K562 (cell line): ENCODE measurements around the gene PARPBP. TPM values are rescaled to one million over a fixed set of nuclear protein-coding genes. Genes with fewer than 3 reads are reported as not detected.
"Not testable (repeated sequence)": the region's sequence is repeated elsewhere in the genome, so short reads cannot be mapped to it uniquely, and the experiment has no call there.

Experiments
- ATAC-seq: fragments of 200-7000 bp; cut with Tn5 transposase; 3 replicates; pipeline ENCODE4 v1.9.1; 2020; ENCODE audit warnings: moderate library complexity
- BruUV-seq: library from RNA; stranded (reverse); fragments of 400-500 nt; replicated peaks from 2 replicates; lab custom pipeline; 2021; lab: Mats Ljungman, UMichigan
- CTCF ChIA-PET: fragments of 300-600 bp; formaldehyde crosslinking; extraction: SDS; loops from one replicate; lab custom pipeline; 2021; ENCODE audit warnings: low intra/inter-chr PET ratio; lab: Yijun Ruan, JAX
- POLR2A ChIA-PET: fragments of 300-600, 350-650 bp; sonication (Branson Sonifier 250); formaldehyde crosslinking; extraction: SDS; loops from one replicate; lab custom pipeline; 2021; ENCODE audit warnings: antibody characterized with exemption, inconsistent platforms; lab: Yijun Ruan, JAX
- DNase-seq, 4 experiments: peaks; one replicate each; pipeline versions ENCODE4 v3.0.0 to v3.0.0-alpha.2; 2011 to 2018; ENCODE audit warnings: low spot score in 3 of 4, mixed read lengths in 3 of 4; ENCODE audit errors: extremely low read depth in 1 of 4
- FAIRE-seq: peaks from 2 replicates; lab custom pipeline; 2011; peaks lifted over from hg19 to GRCh38; lab: Jason Lieb, UNC
- H2AFZ ChIP-seq: 2 replicates; pipeline ENCODE4 v1.6.0; 2011; ENCODE audit warnings: low read depth, low read length, control low read depth, inconsistent platforms
- H3K27ac ChIP-seq: fragments of 200-600 bp; 3 replicates; pipeline ENCODE4 v1.8.0; 2011; ENCODE audit warnings: low read depth, mild to moderate bottlenecking, control low read depth, inconsistent platforms, low read length, moderate library complexity, mixed read lengths; ENCODE audit errors: extremely low read depth
- H3K27me3 ChIP-seq, 2 experiments: fragments of 300-600 bp in 1 of 2; 2 replicates in 1 of 2; 3 replicates in 1 of 2; pipeline versions ENCODE4 v1.6.0 to v1.8.0; 2011; ENCODE audit warnings: inconsistent platforms in 2 of 2, low read length in 2 of 2, mild to moderate bottlenecking in 1 of 2, mixed read lengths in 1 of 2, moderate library complexity in 1 of 2; ENCODE audit not compliant: control insufficient read depth in 2 of 2, insufficient read depth in 2 of 2
- H3K36me3 ChIP-seq: fragments of 300-600 bp; 3 replicates; pipeline ENCODE4 v1.8.0; 2011; ENCODE audit warnings: mild to moderate bottlenecking, low read length, inconsistent platforms; ENCODE audit not compliant: control insufficient read depth, insufficient read depth
- H3K4me1 ChIP-seq, 2 experiments: fragments of 200-600 bp in 1 of 2; replicated peaks in 1 of 2; 2 replicates in 1 of 2; 3 replicates in 1 of 2; pipeline versions ENCODE4 v1.5.1 to v1.8.0; 2011; ENCODE audit warnings: inconsistent platforms in 2 of 2, low read length in 2 of 2, mild to moderate bottlenecking in 1 of 2, mixed read lengths in 1 of 2, moderate library complexity in 1 of 2; ENCODE audit not compliant: control insufficient read depth in 2 of 2, insufficient read depth in 2 of 2
- H3K4me2 ChIP-seq: 2 replicates; pipeline ENCODE4 v1.6.1; 2011; ENCODE audit warnings: low read length, control low read depth, inconsistent platforms, mixed read lengths; ENCODE audit not compliant: insufficient read depth
- H3K4me3 ChIP-seq: fragments of 200-600 bp; sonication (generic), shearing (Covaris generic); 2 replicates; pipeline ENCODE4 v1.5.1; 2016; ENCODE audit warnings: control low read depth, inconsistent platforms
- H3K79me2 ChIP-seq: fragments of 200-600 bp; 3 replicates; pipeline ENCODE4 v1.8.0; 2011; ENCODE audit warnings: low read length, inconsistent platforms; ENCODE audit not compliant: control insufficient read depth, insufficient read depth
- H3K9ac ChIP-seq, 2 experiments: 2 replicates each; pipeline versions ENCODE4 v1.6.0 to v1.6.1; 2011; ENCODE audit warnings: low read depth in 2 of 2, low read length in 2 of 2, control low read depth in 1 of 2, inconsistent platforms in 1 of 2, mild to moderate bottlenecking in 1 of 2, mixed read lengths in 1 of 2; ENCODE audit not compliant: insufficient read depth in 1 of 2
- H3K9me1 ChIP-seq: one replicate; pipeline ENCODE4 v1.6.0; 2011; ENCODE audit warnings: inconsistent platforms, mild to moderate bottlenecking, low read length, moderate library complexity; ENCODE audit not compliant: control insufficient read depth, insufficient read depth
- H3K9me3 ChIP-seq: replicated peaks from 2 replicates; pipeline ENCODE4 v1.5.1; 2011; ENCODE audit warnings: low read depth, low read length, inconsistent platforms; ENCODE audit not compliant: control insufficient read depth, insufficient read depth
- H4K20me1 ChIP-seq: replicated peaks from 2 replicates; pipeline ENCODE4 v1.6.1; 2011; ENCODE audit warnings: low read length, inconsistent platforms, mixed read lengths; ENCODE audit not compliant: control insufficient read depth, insufficient read depth
- ARHGAP35 ChIP-seq: fragments of 450-650 bp; IDR thresholded peaks from 2 replicates; pipeline ENCODE4 v1.6.1; 2018; ENCODE audit not compliant: partially characterized antibody
- BCOR ChIP-seq: fragments of 450-650 bp; IDR thresholded peaks from 2 replicates; pipeline ENCODE4 v1.6.1; 2016
- FOSL1 ChIP-seq: fragments of 200-800 bp; sonication (Bioruptor generic); conservative IDR thresholded peaks from 2 replicates; pipeline ENCODE4 v1.6.1; 2016; ENCODE audit warnings: missing genetic modification characterization, missing compliant biosample characterization
- JUND ChIP-seq, 2 experiments: IDR thresholded peaks; 2 replicates in 1 of 2; 3 replicates in 1 of 2; pipeline ENCODE4 v1.6.1; 2011; ENCODE audit warnings: borderline replicate concordance in 2 of 2, low read depth in 2 of 2, low read length in 2 of 2, improper control_type of control experiment in 1 of 2, missing biosample characterization in 1 of 2, missing genetic modification characterization in 1 of 2, missing genetic modification reagents in 1 of 2
- MAZ ChIP-seq, 2 experiments: fragments of 450-650 bp in 1 of 2; sonication (generic) in 1 of 2; formaldehyde crosslinking; IDR thresholded peaks in 1 of 2; conservative IDR thresholded peaks in 1 of 2; 2 replicates each; pipeline versions ENCODE4 v1.4.0 to v1.5.0; 2020; ENCODE audit warnings: mild to moderate bottlenecking in 1 of 2, missing genetic modification reagents in 1 of 2
- POLR2A ChIP-seq: fragments of 450-650 bp; conservative IDR thresholded peaks from 2 replicates; pipeline ENCODE4 v1.6.1; 2016
- RAD51 ChIP-seq: fragments of 450-650 bp; IDR thresholded peaks from 2 replicates; pipeline ENCODE4 v1.7.1; 2016; ENCODE audit warnings: low read depth, mild to moderate bottlenecking, borderline replicate concordance
- TOE1 ChIP-seq, 2 experiments: fragments of 450-650 bp in 1 of 2; sonication (generic) in 1 of 2; formaldehyde crosslinking in 1 of 2; IDR thresholded peaks; 2 replicates each; pipeline versions ENCODE4 v1.7.1 to v1.8.0; 2016 to 2022; ENCODE audit warnings: borderline replicate concordance in 2 of 2, mild to moderate bottlenecking in 2 of 2, antibody characterized with exemption in 1 of 2, inconsistent platforms in 1 of 2, low read depth in 1 of 2, missing genetic modification reagents in 1 of 2, moderate library complexity in 1 of 2
- ZNF23 ChIP-seq: fragments of 250-450 bp; sonication (Bioruptor Pico); IDR thresholded peaks from 2 replicates; pipeline ENCODE4 v1.4.0; 2020; ENCODE audit warnings: mild to moderate bottlenecking
- ZNF24 ChIP-seq: fragments of 450-650 bp; IDR thresholded peaks from 2 replicates; pipeline ENCODE4 v1.6.1; 2016
- WGBS: fragments of 100-300 bp; shearing (Covaris generic); methylation state at CpG from one replicate; pipeline ENCODE4 v1.1.6; 2016; ENCODE audit warnings: low coverage, mixed read lengths; ENCODE audit not compliant: insufficient coverage; ENCODE audit errors: missing lambda C conversion rate; 5-methylcytosine and 5-hydroxymethylcytosine counted together
- in situ Hi-C: fragments of 300-500 bp; cut with MboI; formaldehyde crosslinking; loops from 4 replicates; pipeline ENCODE4 v1.15.0; 2018; ENCODE audit warnings: inconsistent platforms, mixed read lengths
- intact Hi-C: fragments of 100-400 bp; cut with micrococcal nuclease; formaldehyde crosslinking; loops from 2 replicates; pipeline ENCODE4 v1.14.2; 2022
- polyA plus RNA-seq, 8 experiments: library from polyadenylated mRNA; depleted of rRNA in 4 of 8; stranded (reverse) in 5 of 8; unstranded in 3 of 8; fragments of >200 nt; fragmentation: Nextera tagmentation in 2 of 8; fragmentation: Illumina TruSeq in 1 of 8; extraction: Ambion mirVana in 2 of 8; extraction: Trizol in 1 of 8; gene quantifications; 2 replicates each; pipeline versions ENCODE4 v1.2.1 to v1.2.3, GENCODE V29; 2011 to 2014; ENCODE audit warnings: inconsistent platforms in 1 of 8, missing spikeins in 1 of 8
- total RNA-seq, 7 experiments: library from RNA; depleted of rRNA in 6 of 7; stranded (reverse); fragments of >200 nt in 6 of 7; fragmentation: Illumina TruSeq in 2 of 7; extraction: Trizol in 2 of 7; gene quantifications; 2 replicates each; pipeline versions ENCODE4 v1.2.1 to v1.2.3, GENCODE V29; 2011 to 2021; ENCODE audit warnings: low replicate concordance in 1 of 7
- TF ChIP-seq, protein P1 (sequence below): sonication (generic); formaldehyde crosslinking; IDR thresholded peaks from 2 replicates; pipeline ENCODE4 v1.8.0; 2023; ENCODE audit warnings: missing genetic modification reagents, mild to moderate bottlenecking, borderline replicate concordance

PARPBP gene
- total and polyA plus RNA-seq, 9 of the 15 experiments (the other 6 are each of a cell fraction or from before 2014, with no cell fraction given): 26.1 to 62.5 (median 49.0) TPM

DNA sequence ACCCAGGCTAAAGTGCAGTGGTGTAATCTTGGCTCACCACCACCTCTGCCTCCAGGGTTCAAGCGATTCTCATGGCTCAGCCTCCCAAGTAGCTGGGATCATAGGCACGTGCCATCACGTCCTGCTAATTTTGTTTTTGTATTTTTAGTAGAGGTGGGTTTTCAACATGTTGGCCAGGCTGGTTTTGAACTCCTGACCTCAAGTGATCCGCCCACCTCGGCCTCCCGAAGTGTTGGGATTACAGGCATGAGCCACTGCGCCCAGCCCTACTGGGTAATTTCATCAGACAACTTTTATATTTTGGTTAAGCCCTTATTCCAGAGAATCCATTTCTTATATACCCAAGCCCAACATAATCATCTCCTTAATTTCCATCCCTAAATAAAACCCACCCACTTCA lies 47.9 kb upstream of the PARPBP start:
- H3K9ac ChIP-seq, DNase-seq, BruUV-seq, H3K79me2 ChIP-seq, H4K20me1 ChIP-seq, H3K4me3 ChIP-seq, in situ Hi-C loops, H3K9me1 ChIP-seq, H3K27me3 ChIP-seq, H3K9me3 ChIP-seq, H3K27ac ChIP-seq, intact Hi-C loops, ATAC-seq, H3K4me2 ChIP-seq, POLR2A ChIA-PET, CTCF ChIA-PET, H3K4me1 ChIP-seq, H2AFZ ChIP-seq, FAIRE-seq: not testable (repeated sequence)
- 75% methylated on average over 7 of the region's 7 CpGs for WGBS
- 0 out of 2 replicates have a peak, but pooled peaks have one; percentile 36 for TF ChIP-seq POLR2A
- H3K36me3 ChIP-seq: peaks cover 42% of the 10 kb centered on the region

DNA sequence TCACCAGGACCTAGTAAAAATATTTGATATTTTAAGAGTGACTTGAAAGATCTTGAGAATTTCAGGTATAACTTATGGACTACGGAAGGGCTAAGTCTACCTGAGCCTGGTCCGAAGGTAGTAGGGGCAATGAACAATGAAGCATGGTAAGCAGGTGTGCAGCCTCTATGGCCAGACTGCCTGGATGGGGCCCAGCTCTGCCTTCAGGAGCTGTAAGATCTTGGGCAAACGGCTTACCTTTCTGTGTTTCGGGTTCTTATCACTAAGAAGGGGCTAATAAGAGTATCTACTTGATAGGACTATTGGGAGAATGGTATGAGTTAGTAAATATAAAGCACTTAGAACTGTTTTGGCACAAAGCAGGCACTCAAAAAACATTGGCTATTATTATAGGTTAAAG lies 39.1 kb upstream of the PARPBP start:
- DNase-seq (no peak), ATAC-seq (no peak), FAIRE-seq (no peak)
- Histone ChIP-seq H3K4me1 (no peaks in the 10 kb centered on the region), H3K36me3 (peaks cover 89% of the 10 kb centered on the region), H3K4me2 (no peak overlapping the region), H3K27me3 (no peaks in the 10 kb centered on the region), H3K9me3 (no peaks in the 10 kb centered on the region), H3K9me1 (no peaks in the 10 kb centered on the region), H3K4me3 (no peak overlapping the region), H3K79me2 (no peaks in the 10 kb centered on the region), H4K20me1 (no peaks in the 10 kb centered on the region), H3K27ac (no peak overlapping the region), H2AFZ (no peak overlapping the region), H3K9ac (no peak overlapping the region)
- ChIA-PET POLR2A (no interaction called here), CTCF (no interaction called here)
- 93% methylated on average over 4 of the region's 4 CpGs for WGBS
- intact Hi-C loops (no loop called here), in situ Hi-C loops (no loop called here)
- BruUV-seq: no TSS peak
- TF ChIP-seq MAZ (CRISPR knock-in tag; conservative IDR thresholded peaks at IDR 0.05 in 1 of 2, IDR thresholded peaks at IDR 0.05 in 1 of 2) (no peak), FOSL1 (tag) (no peak), ARHGAP35 (no peak), BCOR (no peak), ZNF24 (no peak), ZNF23 (CRISPR knock-in tag) (no peak), RAD51 (no peak), TOE1 (IDR thresholded peaks at IDR 0.05; ENCODE audit: borderline replicate concordance) (no peak), TOE1 (CRISPR knock-in tag; IDR thresholded peaks at IDR 0.05; ENCODE audit: borderline replicate concordance, low read depth) (no peak), JUND (IDR thresholded peaks at IDR 0.05; ENCODE audit: borderline replicate concordance, low read depth, low read length) (no peak), JUND (tag; IDR thresholded peaks at IDR 0.05; ENCODE audit: borderline replicate concordance, low read depth, low read length) (no peak)
- TF ChIP-seq, protein P1, sequence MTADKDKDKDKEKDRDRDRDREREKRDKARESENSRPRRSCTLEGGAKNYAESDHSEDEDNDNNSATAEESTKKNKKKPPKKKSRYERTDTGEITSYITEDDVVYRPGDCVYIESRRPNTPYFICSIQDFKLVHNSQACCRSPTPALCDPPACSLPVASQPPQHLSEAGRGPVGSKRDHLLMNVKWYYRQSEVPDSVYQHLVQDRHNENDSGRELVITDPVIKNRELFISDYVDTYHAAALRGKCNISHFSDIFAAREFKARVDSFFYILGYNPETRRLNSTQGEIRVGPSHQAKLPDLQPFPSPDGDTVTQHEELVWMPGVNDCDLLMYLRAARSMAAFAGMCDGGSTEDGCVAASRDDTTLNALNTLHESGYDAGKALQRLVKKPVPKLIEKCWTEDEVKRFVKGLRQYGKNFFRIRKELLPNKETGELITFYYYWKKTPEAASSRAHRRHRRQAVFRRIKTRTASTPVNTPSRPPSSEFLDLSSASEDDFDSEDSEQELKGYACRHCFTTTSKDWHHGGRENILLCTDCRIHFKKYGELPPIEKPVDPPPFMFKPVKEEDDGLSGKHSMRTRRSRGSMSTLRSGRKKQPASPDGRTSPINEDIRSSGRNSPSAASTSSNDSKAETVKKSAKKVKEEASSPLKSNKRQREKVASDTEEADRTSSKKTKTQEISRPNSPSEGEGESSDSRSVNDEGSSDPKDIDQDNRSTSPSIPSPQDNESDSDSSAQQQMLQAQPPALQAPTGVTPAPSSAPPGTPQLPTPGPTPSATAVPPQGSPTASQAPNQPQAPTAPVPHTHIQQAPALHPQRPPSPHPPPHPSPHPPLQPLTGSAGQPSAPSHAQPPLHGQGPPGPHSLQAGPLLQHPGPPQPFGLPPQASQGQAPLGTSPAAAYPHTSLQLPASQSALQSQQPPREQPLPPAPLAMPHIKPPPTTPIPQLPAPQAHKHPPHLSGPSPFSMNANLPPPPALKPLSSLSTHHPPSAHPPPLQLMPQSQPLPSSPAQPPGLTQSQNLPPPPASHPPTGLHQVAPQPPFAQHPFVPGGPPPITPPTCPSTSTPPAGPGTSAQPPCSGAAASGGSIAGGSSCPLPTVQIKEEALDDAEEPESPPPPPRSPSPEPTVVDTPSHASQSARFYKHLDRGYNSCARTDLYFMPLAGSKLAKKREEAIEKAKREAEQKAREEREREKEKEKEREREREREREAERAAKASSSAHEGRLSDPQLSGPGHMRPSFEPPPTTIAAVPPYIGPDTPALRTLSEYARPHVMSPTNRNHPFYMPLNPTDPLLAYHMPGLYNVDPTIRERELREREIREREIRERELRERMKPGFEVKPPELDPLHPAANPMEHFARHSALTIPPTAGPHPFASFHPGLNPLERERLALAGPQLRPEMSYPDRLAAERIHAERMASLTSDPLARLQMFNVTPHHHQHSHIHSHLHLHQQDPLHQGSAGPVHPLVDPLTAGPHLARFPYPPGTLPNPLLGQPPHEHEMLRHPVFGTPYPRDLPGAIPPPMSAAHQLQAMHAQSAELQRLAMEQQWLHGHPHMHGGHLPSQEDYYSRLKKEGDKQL (CRISPR knock-in tag): no peak
